HG02642 (cell line): ENCODE data around the gene WDFY2.
A peak's percentile ranks its signal among the peaks of the same experiment; 100 is the strongest.
"Not testable (repeated sequence)": the region's sequence is repeated elsewhere in the genome, so short reads cannot be mapped to it uniquely, and the experiment has no call there.

Experiments used
- ATAC-seq: cut with Tn5 transposase; IDR thresholded peaks from one replicate; pipeline ENCODE4 v1.9.1; 2021; ENCODE audit warnings: mild to moderate bottlenecking; ENCODE audit not compliant: unreplicated experiment, poor library complexity

WDFY2 gene

GRCh38 chr13:51688937-51689662 is 104.8 kb downstream of the WDFY2 start:
- no peak for ATAC-seq

GRCh38 chr13:51689663-51689996 is 105.4 kb downstream of the WDFY2 start:
- ATAC-seq, result no peak

GRCh38 chr13:51695677-51696076 is 111.4 kb downstream of the WDFY2 start:
- not testable (repeated sequence) for ATAC-seq

- ATAC-seq, result no peak
Observed at GRCh38 chr13:51697181-51697580, 112.9 kb downstream of the WDFY2 start.

GRCh38 chr13:51697855-51698254 is 113.6 kb downstream of the WDFY2 start:
- ATAC-seq, result no peak

GRCh38 chr13:51698352-51698751 is 114.1 kb downstream of the WDFY2 start:
- ATAC-seq, result no peak

GRCh38 chr13:51704399-51705313 is 120.4 kb downstream of the WDFY2 start:
- ATAC-seq, result peak; percentile 75

GRCh38 chr13:51707461-51707860 is 123.2 kb downstream of the WDFY2 start:
- no peak for ATAC-seq

- ATAC-seq, result no peak
Observed at GRCh38 chr13:51713807-51714206, 129.5 kb downstream of the WDFY2 start.

GRCh38 chr13:51714663-51715168 is 130.5 kb downstream of the WDFY2 start:
- peak; percentile 47 for ATAC-seq

- ATAC-seq, result no peak
Observed at GRCh38 chr13:51715613-51716012, 131.4 kb downstream of the WDFY2 start.

GRCh38 chr13:51717786-51718398 is 133.6 kb downstream of the WDFY2 start:
- no peak for ATAC-seq

- ATAC-seq, result no peak
Observed at GRCh38 chr13:51719394-51719793, 135.1 kb downstream of the WDFY2 start.

- peak; percentile 88 for ATAC-seq
Observed at GRCh38 chr13:51721496-51721895, 137.2 kb downstream of the WDFY2 start.

GRCh38 chr13:51723529-51723928 is 139.3 kb downstream of the WDFY2 start:
- ATAC-seq, result no peak

GRCh38 chr13:51724721-51725120 is 140.5 kb downstream of the WDFY2 start:
- ATAC-seq, result no peak

GRCh38 chr13:51726446-51727193 is 142.4 kb downstream of the WDFY2 start:
- ATAC-seq, result no peak

GRCh38 chr13:51727634-51728274 is 143.5 kb downstream of the WDFY2 start:
- ATAC-seq, result no peak

- no peak for ATAC-seq
Observed at GRCh38 chr13:51728275-51728673, 144.0 kb downstream of the WDFY2 start.

- no peak for ATAC-seq
Observed at GRCh38 chr13:51728972-51729371, 144.7 kb downstream of the WDFY2 start.
